A673 (cell line): Measurements from ENCODE around the gene SDK1.

Experiments
- CTCF ChIP-seq: fragments of 300-800, 200-600 bp; sonication (generic); conservative IDR thresholded peaks from 2 replicates; pipeline ENCODE4 v1.5.1; 2017; ENCODE audit warnings: low read depth, mild to moderate bottlenecking, antibody characterized with exemption, low read length, moderate library complexity, mixed read lengths
- EZH2 ChIP-seq: fragments of 200-600 bp; sonication (generic); IDR thresholded peaks from 2 replicates; pipeline ENCODE4 v1.6.1; 2017; ENCODE audit warnings: borderline replicate concordance, low read depth, mild to moderate bottlenecking, mixed read lengths, antibody characterized with exemption, low read length; ENCODE audit not compliant: poor library complexity, severe bottlenecking

DNA sequence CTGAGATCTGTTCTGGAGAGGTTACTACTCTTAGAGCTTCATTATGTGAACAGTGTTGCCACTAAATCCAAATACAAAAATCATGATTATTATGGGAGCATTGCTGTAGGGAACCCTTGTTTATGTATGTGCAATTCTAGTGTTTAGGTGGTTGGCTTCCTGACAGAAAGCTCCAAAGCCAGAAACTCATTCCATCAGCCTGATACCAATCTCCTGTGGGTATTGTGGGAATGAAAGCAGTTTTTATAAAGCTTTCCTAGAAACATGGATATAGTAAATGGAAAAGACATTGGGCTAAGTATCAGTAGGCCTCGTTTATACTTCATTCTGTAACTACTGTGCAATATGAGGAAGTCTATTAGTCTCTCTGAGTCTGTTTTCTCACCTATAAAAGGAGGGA, 6.4 kb downstream of the SDK1 start:
- TF ChIP-seq CTCF (no peak), EZH2 (no peak)
